Suppressor macrophage treated with lipopolysaccharide for 4 hours (primary cell): ENCODE measurements around the gene CECR2.

Experiments used
- DNase-seq: peaks from one replicate; pipeline ENCODE4 v3.0.0-alpha.2; 2020

CECR2 gene

GRCh38 chr22:17369439-17370025 is at the start of gene CECR2:
Gene CECR2, plus strand, starts transcription at chr22:17369460. Its CDS starts 324 bp downstream, at chr22:17369784.
- peak; percentile 41 for DNase-seq

GRCh38 chr22:17319546-17319945 is 49.7 kb upstream of the CECR2 start:
- no peak for DNase-seq

- DNase-seq: no peak
Measured at GRCh38 chr22:17322511-17322910, 46.7 kb upstream of the CECR2 start.

GRCh38 chr22:17331690-17332089 is 37.6 kb upstream of the CECR2 start:
- DNase-seq: no peak

- no peak for DNase-seq
Measured at GRCh38 chr22:17332109-17332800, 37.0 kb upstream of the CECR2 start.

- peak; percentile 28 for DNase-seq
Measured at GRCh38 chr22:17334059-17334458, 35.2 kb upstream of the CECR2 start.

GRCh38 chr22:17334983-17335382 is 34.3 kb upstream of the CECR2 start:
- no peak for DNase-seq

GRCh38 chr22:17336061-17336460 is 33.2 kb upstream of the CECR2 start:
- DNase-seq: peak; percentile 65

GRCh38 chr22:17337639-17338038 is 31.6 kb upstream of the CECR2 start:
- no peak for DNase-seq

GRCh38 chr22:17339095-17339693 is 30.1 kb upstream of the CECR2 start:
- peak; percentile 27 for DNase-seq

- DNase-seq: no peak
Measured at GRCh38 chr22:17342361-17342760, 26.9 kb upstream of the CECR2 start.

- no peak for DNase-seq
Measured at GRCh38 chr22:17343766-17344165, 25.5 kb upstream of the CECR2 start.

- no peak for DNase-seq
Measured at GRCh38 chr22:17346578-17346977, 22.7 kb upstream of the CECR2 start.

GRCh38 chr22:17347724-17348123 is 21.5 kb upstream of the CECR2 start:
- DNase-seq: no peak

- DNase-seq: no peak
Measured at GRCh38 chr22:17348464-17349103, 20.7 kb upstream of the CECR2 start.

- DNase-seq: no peak
Measured at GRCh38 chr22:17349172-17349571, 20.1 kb upstream of the CECR2 start.

- DNase-seq: no peak
Measured at GRCh38 chr22:17350292-17350691, 19.0 kb upstream of the CECR2 start.

GRCh38 chr22:17352798-17353197 is 16.5 kb upstream of the CECR2 start:
- no peak for DNase-seq

GRCh38 chr22:17357688-17358087 is 11.6 kb upstream of the CECR2 start:
- no peak for DNase-seq

GRCh38 chr22:17358415-17358814 is 10.8 kb upstream of the CECR2 start:
- DNase-seq: no peak

- peak; percentile 65 for DNase-seq
Measured at GRCh38 chr22:17359501-17359900, 9.8 kb upstream of the CECR2 start.

- no peak for DNase-seq
Measured at GRCh38 chr22:17366329-17366728, 2.9 kb upstream of the CECR2 start.

GRCh38 chr22:17366830-17367229 is 2.4 kb upstream of the CECR2 start:
- DNase-seq: peak; percentile 34

- no peak for DNase-seq
Measured at GRCh38 chr22:17368144-17368543, 1.1 kb upstream of the CECR2 start.
